ENCODE data around the gene CHD6.

DNA sequence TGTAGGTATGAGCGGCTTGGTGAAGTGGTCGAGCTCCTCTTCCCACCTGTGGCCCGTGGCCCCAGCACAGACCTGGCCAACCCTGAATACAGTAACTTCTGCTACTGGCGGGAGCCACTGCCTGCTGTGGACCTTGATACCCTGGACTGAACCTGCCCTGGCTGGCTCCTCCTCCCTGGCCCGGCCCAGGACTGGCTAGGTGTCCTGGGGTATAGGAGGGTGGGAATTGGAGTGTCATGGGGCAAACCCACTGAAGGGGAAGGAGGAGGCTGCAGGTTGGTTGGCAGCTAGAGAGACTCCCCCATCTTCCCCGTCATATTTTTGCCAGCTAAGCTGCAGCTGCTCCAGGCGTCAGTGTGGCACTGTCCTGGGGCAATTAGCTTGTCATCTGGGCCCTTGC lies 259.5 kb downstream of the CHD6 start:
- TF ChIP-seq, protein P1, sequence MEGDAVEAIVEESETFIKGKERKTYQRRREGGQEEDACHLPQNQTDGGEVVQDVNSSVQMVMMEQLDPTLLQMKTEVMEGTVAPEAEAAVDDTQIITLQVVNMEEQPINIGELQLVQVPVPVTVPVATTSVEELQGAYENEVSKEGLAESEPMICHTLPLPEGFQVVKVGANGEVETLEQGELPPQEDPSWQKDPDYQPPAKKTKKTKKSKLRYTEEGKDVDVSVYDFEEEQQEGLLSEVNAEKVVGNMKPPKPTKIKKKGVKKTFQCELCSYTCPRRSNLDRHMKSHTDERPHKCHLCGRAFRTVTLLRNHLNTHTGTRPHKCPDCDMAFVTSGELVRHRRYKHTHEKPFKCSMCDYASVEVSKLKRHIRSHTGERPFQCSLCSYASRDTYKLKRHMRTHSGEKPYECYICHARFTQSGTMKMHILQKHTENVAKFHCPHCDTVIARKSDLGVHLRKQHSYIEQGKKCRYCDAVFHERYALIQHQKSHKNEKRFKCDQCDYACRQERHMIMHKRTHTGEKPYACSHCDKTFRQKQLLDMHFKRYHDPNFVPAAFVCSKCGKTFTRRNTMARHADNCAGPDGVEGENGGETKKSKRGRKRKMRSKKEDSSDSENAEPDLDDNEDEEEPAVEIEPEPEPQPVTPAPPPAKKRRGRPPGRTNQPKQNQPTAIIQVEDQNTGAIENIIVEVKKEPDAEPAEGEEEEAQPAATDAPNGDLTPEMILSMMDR (conservative IDR thresholded peaks at IDR 0.05; ENCODE audit: low read length), result no peak
- TF ChIP-seq EZH2phosphoT487 (IDR thresholded peaks at IDR 0.05; ENCODE audit: borderline replicate concordance, low read depth, low read length), result no peak

Data from OCI-LY7 (cell line).